NOMO-1 treated with DMSO at 0.1 percent for 48 hours (cell line): ENCODE results near the gene TTI1.
"Not testable (repeated sequence)": the region's sequence is repeated elsewhere in the genome, so short reads cannot be mapped to it uniquely, and the experiment has no call there.

Source experiments
- DNase-seq: peaks from one replicate; lab custom pipeline; 2025; ENCODE audit not compliant: unreplicated experiment; lab: John Stamatoyannopoulos, UW

Gene TTI1

DNA sequence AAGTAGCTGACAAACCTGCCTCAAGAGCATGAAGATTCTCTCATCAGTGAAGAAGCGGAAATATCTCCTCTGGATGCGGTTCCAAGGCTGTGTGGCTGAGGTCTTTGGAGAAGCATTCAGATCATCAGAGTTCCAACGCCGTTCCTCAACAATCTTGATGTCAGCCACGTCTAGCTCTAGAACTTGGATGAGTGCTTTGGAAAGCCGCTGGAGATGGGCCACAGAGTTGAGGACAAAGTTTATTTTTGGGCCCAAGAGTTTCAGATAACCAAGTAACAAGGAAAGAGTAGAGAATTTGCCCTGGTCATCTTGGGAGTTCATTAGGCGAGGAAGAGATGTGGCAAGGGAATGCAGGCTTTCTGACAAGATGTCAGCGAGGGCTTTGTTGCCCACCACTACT, 20.9 kb downstream of the TTI1 start:
- no peak for DNase-seq

DNA sequence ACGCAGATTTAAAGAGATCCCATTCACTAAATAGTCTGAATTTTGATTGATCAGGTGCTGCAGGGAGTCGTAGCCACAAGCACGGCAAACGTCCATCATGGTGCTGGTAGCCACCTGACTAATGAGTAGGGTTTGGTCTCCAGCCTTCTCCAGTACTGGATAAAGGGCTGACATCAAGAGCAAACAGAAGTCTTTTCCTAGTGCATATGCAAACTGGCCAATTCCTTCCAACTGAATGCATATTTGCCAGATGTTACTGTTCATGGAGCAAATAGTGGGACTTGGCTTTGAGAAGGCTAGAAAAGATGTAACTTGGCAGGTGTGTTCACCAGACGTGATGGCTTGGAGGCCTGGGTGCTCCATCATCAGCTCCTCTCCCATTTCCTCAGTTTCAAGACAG, 21.6 kb downstream of the TTI1 start:
- DNase-seq: no peak

DNA sequence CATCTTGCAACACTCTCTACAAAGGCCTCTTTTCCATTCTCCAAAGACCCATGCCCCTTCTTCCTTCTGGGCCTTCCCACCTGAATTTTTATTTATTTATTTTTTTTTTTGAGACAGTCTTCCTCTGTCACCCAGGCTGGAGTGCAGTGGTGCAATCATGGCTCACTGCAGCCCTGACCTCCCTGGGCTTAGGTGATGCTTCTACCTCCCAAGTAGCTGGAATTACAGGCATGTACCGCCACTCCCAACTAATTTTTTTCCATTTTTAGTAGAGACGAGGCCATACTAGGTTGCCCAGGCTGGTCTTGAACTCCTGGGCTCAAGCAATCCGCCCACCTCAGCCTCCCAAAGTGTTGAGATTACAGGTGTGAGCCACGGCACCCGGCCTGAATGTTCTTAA, 23.8 kb downstream of the TTI1 start:
- not testable (repeated sequence) for DNase-seq

DNA sequence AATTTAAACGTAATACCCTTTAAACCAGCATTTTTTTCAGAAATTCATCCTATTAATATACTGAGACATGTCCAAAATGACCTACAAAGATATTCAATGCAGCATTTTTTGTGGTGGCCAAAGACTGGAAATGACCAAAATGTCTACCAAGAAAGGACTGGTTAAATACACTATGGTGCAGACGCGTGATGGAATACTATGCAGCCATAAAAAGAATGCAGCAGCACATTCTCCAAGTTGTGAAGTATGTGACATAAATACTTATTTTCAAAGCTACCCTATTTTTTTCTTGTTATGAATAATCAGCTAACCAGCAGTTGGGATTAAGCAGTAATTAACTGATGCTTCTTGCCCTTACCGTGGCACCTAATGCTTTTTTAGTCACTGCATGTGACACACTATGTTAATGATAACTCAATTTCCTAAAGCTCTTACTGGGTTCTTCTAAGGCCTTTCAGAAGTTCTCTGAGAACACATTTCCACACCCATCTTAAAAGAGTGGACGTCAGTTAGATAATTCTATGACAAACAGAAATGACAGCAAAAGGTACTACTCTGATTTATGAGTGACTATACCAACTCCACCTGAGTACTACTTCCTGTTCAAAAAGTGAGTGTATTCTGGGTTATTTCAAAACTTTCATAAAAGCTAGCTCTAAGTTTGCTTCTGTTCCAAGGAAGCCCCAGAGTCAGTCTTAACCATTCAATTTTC, 24.9 kb downstream of the TTI1 start:
- DNase-seq: no peak

DNA sequence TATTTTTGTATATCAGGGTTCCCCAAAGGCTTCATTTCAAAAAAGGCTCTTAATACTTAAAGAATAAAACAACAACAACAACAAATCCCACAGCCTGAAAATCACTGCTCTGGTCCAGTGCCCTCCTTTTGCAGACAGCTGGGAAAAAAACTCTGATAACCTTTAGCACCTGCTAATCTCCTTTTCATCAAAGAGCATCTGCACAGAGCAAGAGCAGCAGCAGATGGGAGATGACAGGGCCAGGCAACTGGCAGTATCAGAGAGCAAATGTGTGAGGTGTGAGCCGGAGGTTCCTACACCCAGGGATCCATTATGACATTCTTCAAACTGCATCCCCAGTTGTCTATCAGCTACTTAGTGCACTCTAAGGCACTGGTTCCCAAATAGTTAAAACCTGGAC, 25.7 kb downstream of the TTI1 start:
- DNase-seq: no peak

DNA sequence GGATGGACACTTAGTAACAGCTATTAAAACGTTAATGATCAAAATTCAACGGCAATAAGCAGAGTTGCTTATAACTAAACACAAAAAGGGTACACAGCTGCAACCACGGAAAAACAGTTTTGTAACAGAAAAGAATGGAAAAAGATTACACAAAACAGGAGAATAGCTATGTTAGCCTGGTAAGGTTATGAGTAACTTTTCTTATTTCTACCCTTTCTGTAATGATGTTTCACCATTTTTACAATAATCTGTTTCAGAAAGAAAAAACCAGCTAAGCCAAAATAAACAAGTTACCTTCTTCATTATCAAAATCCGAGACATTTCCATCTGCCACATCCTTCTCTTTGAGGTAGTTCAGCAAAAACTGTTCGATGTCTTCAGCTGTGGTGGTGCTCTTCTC, 27.4 kb downstream of the TTI1 start:
- DNase-seq: no peak

- DNase-seq: no peak
Observed at GRCh38 chr20:38004416-38004815, 28.8 kb downstream of the TTI1 start.

DNA sequence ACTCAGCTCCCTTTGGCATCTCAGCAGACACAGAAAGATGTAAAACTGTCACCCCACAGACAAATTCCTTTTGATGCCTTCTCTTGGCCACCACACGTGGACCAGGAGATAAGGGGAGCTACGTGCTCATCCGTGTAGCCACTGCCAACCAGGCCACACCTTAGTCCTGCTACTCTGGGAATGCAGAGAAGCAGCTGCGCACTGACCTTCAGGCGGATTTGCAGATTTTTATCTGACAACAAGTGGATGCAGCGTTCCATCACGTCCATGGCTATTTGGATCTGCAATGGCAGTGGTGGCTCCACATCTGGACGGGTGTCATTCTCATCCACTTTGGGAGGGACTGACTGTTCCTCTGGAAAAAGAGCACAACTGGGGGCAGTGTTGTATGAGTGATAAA, 30.8 kb downstream of the TTI1 start:
- DNase-seq: no peak

DNA sequence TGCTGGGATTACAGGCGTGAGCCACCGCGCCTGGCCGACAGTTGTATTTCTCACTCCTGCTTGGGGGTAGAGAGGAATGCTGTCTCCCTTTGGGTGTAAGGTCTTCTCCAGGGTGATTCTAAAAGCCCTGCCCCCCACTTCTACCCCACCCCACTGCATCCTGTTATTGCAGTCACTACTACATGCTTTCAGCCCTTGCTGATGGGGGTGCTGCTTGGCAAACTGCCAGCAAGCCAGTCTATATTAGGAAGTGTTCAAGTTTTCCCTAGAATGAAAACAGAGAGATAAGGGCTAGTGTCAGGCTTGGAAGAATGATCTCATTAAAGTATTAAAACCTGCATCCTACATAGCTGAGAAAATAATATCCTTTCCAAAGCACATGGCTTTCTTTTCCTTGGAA, 31.3 kb downstream of the TTI1 start:
- DNase-seq: no peak

- DNase-seq: no peak
Observed at GRCh38 chr20:38001173-38001875, 31.9 kb downstream of the TTI1 start.

- DNase-seq: no peak
Observed at GRCh38 chr20:38000293-38000692, 33.0 kb downstream of the TTI1 start.

- DNase-seq: no peak
Observed at GRCh38 chr20:37999526-38000263, 33.6 kb downstream of the TTI1 start.

- DNase-seq: no peak
Observed at GRCh38 chr20:37997516-37997915, 35.7 kb downstream of the TTI1 start.

DNA sequence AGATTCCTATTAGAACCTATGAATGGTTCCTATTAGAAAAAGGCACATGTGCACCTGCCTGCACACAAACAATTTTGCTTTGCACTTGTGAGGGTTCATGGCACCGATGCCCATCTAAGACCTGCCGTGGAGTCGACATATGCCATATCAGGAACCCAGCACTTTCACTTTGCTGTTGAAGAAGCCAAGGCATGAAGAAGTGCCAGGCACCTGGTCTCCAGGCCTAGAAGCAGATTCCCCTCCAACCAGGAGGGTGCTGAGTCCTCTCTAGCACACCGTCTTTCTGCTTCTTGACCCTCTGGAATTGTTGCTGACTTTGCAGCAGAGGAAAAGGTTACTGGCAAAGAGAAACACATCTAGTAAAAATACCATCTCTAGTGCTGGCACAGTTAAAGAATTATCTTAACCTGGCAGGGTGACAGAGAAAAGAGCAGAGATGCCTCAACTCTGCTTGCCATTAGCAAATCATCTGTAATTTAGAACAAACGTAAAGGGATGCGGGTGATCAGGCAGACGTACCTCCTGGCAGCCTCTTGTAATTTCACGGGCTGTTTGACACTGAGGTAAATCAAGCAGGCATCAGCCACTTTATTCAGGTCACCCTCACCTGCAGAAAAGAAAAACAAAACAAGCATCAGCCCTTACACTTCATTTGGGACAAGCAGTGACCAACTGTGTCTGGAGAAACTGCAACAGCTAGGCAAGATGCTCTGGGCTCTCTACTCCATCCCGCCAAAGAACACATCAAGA, 37.2 kb downstream of the TTI1 start:
- no peak for DNase-seq

DNA sequence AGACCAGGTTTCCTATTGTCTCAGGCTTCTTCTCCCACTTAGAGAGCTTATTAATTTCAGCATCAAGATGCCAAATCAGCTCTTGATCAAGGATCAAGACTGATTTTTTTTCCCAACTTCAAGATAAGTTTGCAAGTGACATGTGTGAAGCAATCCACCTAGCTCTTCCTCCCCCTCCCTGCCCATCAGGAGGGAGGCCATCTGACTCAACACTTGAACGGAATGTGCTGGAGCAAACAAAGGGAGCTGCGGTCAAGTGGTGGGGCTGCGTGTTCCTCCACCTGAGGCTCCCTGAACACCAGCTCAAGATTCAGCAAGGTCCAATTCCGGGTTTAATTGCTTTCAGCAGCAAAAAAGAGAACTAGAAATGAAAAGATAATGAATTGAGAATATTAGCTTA, 38.7 kb downstream of the TTI1 start:
- DNase-seq: no peak

DNA sequence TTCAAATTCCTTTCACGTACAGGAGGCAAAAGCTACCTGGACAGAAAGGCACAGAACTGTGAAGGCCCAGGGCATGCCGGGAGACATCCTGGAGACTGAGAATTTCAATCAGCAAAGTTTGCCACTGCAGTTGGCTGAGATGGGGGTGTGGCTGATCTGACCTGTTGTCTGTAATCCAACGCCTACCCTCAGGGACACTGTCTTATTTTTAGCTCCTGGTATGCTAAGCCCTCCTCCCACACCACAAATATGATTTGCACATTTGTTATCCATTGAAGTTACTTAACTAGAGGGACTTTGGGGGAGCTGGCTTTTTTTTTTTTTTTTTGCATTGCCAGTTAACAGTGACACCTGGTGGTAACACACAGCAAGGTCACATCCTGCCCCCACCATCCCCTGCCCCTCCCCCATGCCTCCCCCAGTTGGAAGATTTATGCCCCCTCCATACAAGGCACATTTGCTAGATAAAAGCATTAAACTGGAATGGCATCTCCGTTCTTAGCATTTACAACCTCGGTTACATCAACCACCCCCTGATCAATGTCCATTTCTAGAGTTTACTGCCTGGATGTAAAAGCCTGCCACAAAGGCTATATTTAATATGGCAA, 40.4 kb downstream of the TTI1 start:
- DNase-seq: peak; percentile 72

- no peak for DNase-seq
Observed at GRCh38 chr20:37991908-37992307, 41.3 kb downstream of the TTI1 start.

DNA sequence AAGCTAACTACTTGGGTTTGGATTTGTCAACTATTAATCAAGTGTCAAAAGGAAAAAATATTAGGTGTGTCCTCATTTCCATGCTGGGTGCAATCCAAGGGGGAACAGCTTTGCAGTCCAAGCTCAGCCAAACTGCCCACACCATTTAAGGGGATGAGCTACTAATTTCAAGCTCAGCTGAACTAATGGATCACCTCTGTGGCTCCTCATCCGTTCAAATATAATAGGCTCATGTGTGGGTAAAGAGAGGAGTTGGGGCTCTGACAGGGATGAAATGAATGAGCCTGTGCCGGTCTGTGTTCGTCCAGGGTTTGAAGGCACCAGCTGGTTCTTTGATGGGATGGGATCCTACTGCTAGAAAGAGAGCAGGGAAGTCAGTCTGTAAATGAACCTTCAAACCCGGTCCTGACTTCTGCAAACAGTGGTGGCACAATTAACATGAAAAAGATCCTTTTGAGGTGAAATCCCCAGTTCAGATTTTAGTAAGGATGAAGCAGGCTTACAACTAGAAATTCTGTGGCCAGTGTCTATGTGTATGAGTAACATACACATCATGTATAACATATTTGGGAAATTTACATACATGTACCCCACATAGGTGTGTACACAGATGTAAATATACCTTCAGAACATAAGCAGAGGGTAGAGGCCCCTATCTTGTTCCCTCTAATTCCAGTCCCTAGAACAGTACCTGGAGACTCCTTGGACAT, 41.9 kb downstream of the TTI1 start:
- no peak for DNase-seq

GRCh38 chr20:37990571-37991151, 42.6 kb downstream of the TTI1 start:
- peak; percentile 94 for DNase-seq
